Esophagus muscularis mucosa (tissue), 3 donors: ENCODE results near the gene USF2.

Experiments
- CTCF ChIP-seq, 3 experiments: fragments of 200-600 bp in 2 of 3; fragments of 450-650 bp in 1 of 3; sonication (generic) in 2 of 3; IDR thresholded peaks; one replicate each; pipeline ENCODE4 v1.5.1; 2017 to 2019; ENCODE audit warnings: antibody characterized with exemption in 3 of 3, mild to moderate bottlenecking in 2 of 3, moderate library complexity in 1 of 3
- POLR2A ChIP-seq: fragments of 450-650 bp; IDR thresholded peaks from one replicate; pipeline ENCODE4 v1.6.1; 2017; ENCODE audit warnings: antibody characterized with exemption, moderate library complexity, mild to moderate bottlenecking, low read depth
- POLR2AphosphoS5 ChIP-seq, 2 donors: sonication (generic); formaldehyde crosslinking; IDR thresholded peaks; one replicate each; pipeline ENCODE4 v1.6.1; 2017; ENCODE audit warnings: antibody characterized with exemption in 2 of 2

DNA sequence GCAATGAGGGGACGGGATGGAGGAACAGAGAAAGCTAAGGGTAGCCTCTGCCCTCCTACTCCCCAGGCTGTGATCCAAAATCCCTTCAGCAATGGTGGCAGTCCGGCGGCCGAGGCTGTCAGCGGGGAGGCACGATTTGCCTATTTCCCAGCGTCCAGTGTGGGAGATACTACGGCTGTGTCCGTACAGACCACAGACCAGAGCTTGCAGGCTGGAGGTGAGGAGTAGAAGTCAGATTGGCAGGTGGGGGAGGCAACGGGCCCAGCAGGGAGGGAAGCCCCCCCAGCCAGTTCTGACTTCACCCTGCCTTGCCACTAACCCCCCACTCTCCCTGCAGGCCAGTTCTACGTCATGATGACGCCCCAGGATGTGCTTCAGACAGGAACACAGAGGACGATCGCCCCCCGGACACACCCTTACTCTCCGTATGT is 1.6 kb downstream of the USF2 start:
- TF ChIP-seq POLR2A (no peak), CTCF (IDR thresholded peaks at IDR 0.05) (no peak), POLR2AphosphoS5 (IDR thresholded peaks at IDR 0.05) (no peak)
